CD4-positive, alpha-beta T cell (primary cell): Measurements from ENCODE around the gene QSOX1. TPM values are rescaled to one million over a fixed set of nuclear protein-coding genes. Genes with fewer than 3 reads are reported as not detected.

ENCODE experiments used
- ATAC-seq: fragments of 200-7000 bp; cut with Tn5 transposase; one replicate; pipeline ENCODE4 v1.10.0; 2022; ENCODE audit warnings: mild to moderate bottlenecking; ENCODE audit not compliant: poor library complexity
- CTCF ChIA-PET: fragments of 350-600 bp; sonication (Branson Sonifier 250); formaldehyde crosslinking; loops from one replicate; lab custom pipeline; 2021; ENCODE audit warnings: antibody characterized with exemption, inconsistent platforms; lab: Charles Lee
- POLR2A ChIA-PET: fragments of 350-600 bp; sonication (Branson Sonifier 250); formaldehyde crosslinking; loops from one replicate; lab custom pipeline; 2021; ENCODE audit warnings: antibody characterized with exemption, inconsistent platforms; lab: Charles Lee
- DNase-seq, 14 experiments: peaks; one replicate each; pipeline ENCODE4 v3.0.0-alpha.2; 2013 to 2020; ENCODE audit warnings: mixed read lengths in 2 of 14
- H3K27ac ChIP-seq, 2 donors: one replicate each; pipeline versions ENCODE4 v1.5.1 to v1.7.0; 2013; ENCODE audit warnings: low read length in 2 of 2, low read depth in 1 of 2, mild to moderate bottlenecking in 1 of 2
- H3K27me3 ChIP-seq, 2 experiments: 1 replicate in 1 of 2; 2 replicates in 1 of 2; pipeline versions ENCODE4 v1.6.1 to v1.7.0; 2013; ENCODE audit warnings: low read length in 2 of 2, control low read depth in 1 of 2, mild to moderate bottlenecking in 1 of 2, moderate library complexity in 1 of 2; ENCODE audit not compliant: insufficient read depth in 2 of 2, control insufficient read depth in 1 of 2
- H3K36me3 ChIP-seq: one replicate; pipeline ENCODE4 v1.6.1; 2013; ENCODE audit warnings: low read length, control low read depth; ENCODE audit not compliant: insufficient read depth
- H3K4me1 ChIP-seq: one replicate; pipeline ENCODE4 v1.6.1; 2013; ENCODE audit warnings: low read length, control low read depth; ENCODE audit not compliant: insufficient read depth
- H3K4me3 ChIP-seq: one replicate; pipeline ENCODE4 v1.5.1; 2013; ENCODE audit warnings: mild to moderate bottlenecking, low read length, moderate library complexity
- H3K9me3 ChIP-seq, 2 experiments: 1 replicate in 1 of 2; 2 replicates in 1 of 2; pipeline versions ENCODE4 v1.6.1 to v1.7.0; 2013; ENCODE audit warnings: low read length in 2 of 2, mild to moderate bottlenecking in 2 of 2, control low read depth in 1 of 2, moderate library complexity in 1 of 2; ENCODE audit not compliant: control insufficient read depth in 1 of 2, insufficient read depth in 1 of 2
- H3K27ac Mint-ChIP-seq: one replicate; pipeline ENCODE4 v1.8.0; 2020; ENCODE audit warnings: mixed read lengths
- H3K27me3 Mint-ChIP-seq: one replicate; pipeline ENCODE4 v1.8.0; 2021; ENCODE audit warnings: mixed read lengths
- H3K36me3 Mint-ChIP-seq: one replicate; pipeline ENCODE4 v1.8.0; 2021; ENCODE audit warnings: low read depth, mixed read lengths
- H3K4me1 Mint-ChIP-seq: one replicate; pipeline ENCODE4 v1.8.0; 2021; ENCODE audit warnings: low read depth, mixed read lengths
- H3K4me3 Mint-ChIP-seq: one replicate; pipeline ENCODE4 v1.8.0; 2020; ENCODE audit warnings: mild to moderate bottlenecking, mixed read lengths
- H3K9me3 Mint-ChIP-seq: one replicate; pipeline ENCODE4 v1.8.0; 2020; ENCODE audit warnings: mixed read lengths
- CTCF ChIP-seq: fragments of 200-600 bp; IDR thresholded peaks from one replicate; pipeline ENCODE4 v1.8.0; 2022; ENCODE audit warnings: antibody characterized with exemption, mild to moderate bottlenecking
- intact Hi-C, 2 experiments: fragments of 100-400 bp; cut with DNase I in 1 of 2; cut with micrococcal nuclease in 1 of 2; formaldehyde crosslinking; loops; one replicate each; pipeline versions ENCODE4 v1.15.1 to v1.9.0; 2023 to 2025; cut with DNase I, micrococcal nuclease
- total RNA-seq, 174 experiments: library from RNA in 2 of 174; stranded (reverse) in 2 of 174; gene quantifications; one replicate each; pipeline ENCODE4 v1.2.3 and lab custom pipeline; 2021 to 2026

QSOX1 gene
- total RNA-seq, 2 experiments from 2014 or later = 13.7 to 14.3 TPM

DNA sequence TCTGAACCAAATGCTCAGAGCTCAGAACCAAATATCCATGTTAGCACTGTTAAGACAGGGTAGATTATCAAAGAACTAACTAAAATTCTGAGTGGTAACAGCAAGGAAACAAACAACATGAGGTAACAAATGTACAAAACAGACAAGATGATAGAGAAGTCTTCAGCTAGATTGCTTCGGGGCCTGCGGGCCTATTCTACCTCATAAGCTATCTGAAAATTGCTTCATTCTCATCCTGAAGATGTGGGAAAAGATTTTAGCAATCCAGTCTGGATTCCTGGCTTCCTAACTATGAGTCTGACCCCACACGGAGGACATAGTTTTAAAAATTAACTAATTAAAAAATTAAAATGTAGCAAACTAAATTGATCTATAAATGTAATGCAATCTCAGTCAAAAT, 9.2 kb upstream of the QSOX1 start:
- Mint-ChIP-seq H3K9me3 (no peaks in the 10 kb centered on the region), H3K36me3 (no peaks in the 10 kb centered on the region), H3K27ac (no peak overlapping the region), H3K27me3 (no peaks in the 10 kb centered on the region), H3K4me3 (no peak overlapping the region), H3K4me1 (no peaks in the 10 kb centered on the region)
- TF ChIP-seq CTCF = no peak
- CTCF ChIA-PET = interaction anchor here (0.6 kb wide), 1 partner anchor 561 kb away, joined by 3 read pairs; no protein-coding TSS in a partner anchor
- no peaks in the 10 kb centered on the region for H3K36me3 ChIP-seq
- H3K9me3 ChIP-seq = no peaks in the 10 kb centered on the region
- H3K27ac ChIP-seq = no peak overlapping the region
- DNase-seq (no peak), ATAC-seq (no peak)
- no peaks in the 10 kb centered on the region for H3K27me3 ChIP-seq
- no peaks in the 10 kb centered on the region for H3K4me1 ChIP-seq
- intact Hi-C loops = no loop called here
- POLR2A ChIA-PET = interaction anchor here (1.2 kb wide), 1 partner anchor 9 kb away, joined by 10 read pairs; the partner anchor contains the start of gene QSOX1
- H3K4me3 ChIP-seq = no peak overlapping the region

DNA sequence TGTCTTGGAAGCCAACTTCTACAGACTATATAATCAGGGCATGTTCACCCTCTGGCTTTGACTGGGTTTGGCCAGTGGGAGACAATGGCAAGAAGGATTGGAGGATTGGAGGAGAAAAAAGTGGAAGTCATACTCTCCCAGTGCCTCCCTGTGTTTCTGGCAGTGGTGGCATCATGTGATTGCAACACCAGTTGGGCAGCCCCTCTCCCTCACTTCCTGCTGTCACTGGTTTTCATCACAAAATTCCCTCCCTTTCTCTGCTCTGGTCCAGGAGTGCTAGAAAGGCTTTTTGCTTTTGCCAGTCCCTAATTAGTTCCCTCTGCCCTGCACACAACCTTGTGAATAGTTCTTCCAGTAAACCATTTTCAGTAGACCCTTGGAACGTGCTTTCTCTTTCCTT, 3.7 kb upstream of the QSOX1 start:
- no peaks in the 10 kb centered on the region for H3K9me3 Mint-ChIP-seq
- H3K27me3 Mint-ChIP-seq = no peaks in the 10 kb centered on the region
- DNase-seq (peak in 2 of 14 experiments; percentile 42 to 48), ATAC-seq (no peak)
- Histone ChIP-seq H3K36me3 (no peaks in the 10 kb centered on the region), H3K27ac (no peak overlapping the region), H3K9me3 (no peaks in the 10 kb centered on the region), H3K27me3 (no peaks in the 10 kb centered on the region), H3K4me1 (peaks cover 17% of the 10 kb centered on the region), H3K4me3 (no peak overlapping the region)
- H3K27ac Mint-ChIP-seq = no peak overlapping the region
- H3K36me3 Mint-ChIP-seq = peaks cover 8% of the 10 kb centered on the region
- no peak for TF ChIP-seq CTCF
- peaks cover 8% of the 10 kb centered on the region for H3K4me1 Mint-ChIP-seq
- intact Hi-C loops = loop anchor here (10.0 kb wide), 8 partner anchors 266 to 1884 kb away; partner anchors contain the start of genes AXDND1 (in 1 of the 2), FAM20B (in 1 of the 2), SOAT1 (in 1 of the 2) and STX6 (in 1 of the 2)
- POLR2A ChIA-PET = no interaction called here
- H3K4me3 Mint-ChIP-seq = no peak overlapping the region
- CTCF ChIA-PET = no interaction called here

DNA sequence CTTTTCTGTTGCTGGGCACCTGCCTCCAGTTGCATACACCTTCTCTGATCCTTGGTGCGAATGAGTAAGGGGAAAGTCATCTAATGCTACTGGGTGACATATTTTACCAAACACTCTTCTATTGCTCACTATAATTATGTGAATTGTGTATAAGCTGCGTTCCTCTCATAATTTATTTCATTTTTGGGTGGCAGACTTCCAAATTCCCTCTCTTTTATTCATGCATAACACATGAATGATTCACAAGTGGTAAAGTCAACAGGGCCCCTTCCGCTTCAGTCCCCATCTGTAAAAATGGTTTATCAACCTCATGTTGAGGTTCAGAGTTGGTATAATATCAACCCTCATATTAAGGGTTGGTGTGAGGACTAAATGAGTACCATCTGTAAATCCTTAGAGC, 3.2 kb upstream of the QSOX1 start:
- Mint-ChIP-seq H3K27me3 (no peaks in the 10 kb centered on the region), H3K36me3 (peaks cover 8% of the 10 kb centered on the region), H3K9me3 (no peaks in the 10 kb centered on the region), H3K27ac (no peak overlapping the region), H3K4me3 (no peak overlapping the region), H3K4me1 (peaks cover 14% of the 10 kb centered on the region)
- H3K36me3 ChIP-seq = no peaks in the 10 kb centered on the region
- DNase-seq (no peak), ATAC-seq (no peak)
- CTCF ChIA-PET = no interaction called here
- no peak overlapping the region for H3K4me3 ChIP-seq
- TF ChIP-seq CTCF = no peak
- H3K4me1 ChIP-seq = peaks cover 22% of the 10 kb centered on the region
- no peaks in the 10 kb centered on the region for H3K9me3 ChIP-seq
- no peak overlapping the region for H3K27ac ChIP-seq
- H3K27me3 ChIP-seq = no peaks in the 10 kb centered on the region
- intact Hi-C loops = loop anchor here (10.0 kb wide), 8 partner anchors 267 to 1883 kb away; partner anchors contain the start of genes AXDND1 (in 1 of the 2), FAM20B (in 1 of the 2), SOAT1 (in 1 of the 2) and STX6 (in 1 of the 2)
- POLR2A ChIA-PET = no interaction called here
